HG02642 (cell line): ENCODE measurements around the gene PMPCB.
"Not testable (repeated sequence)": the region's sequence is repeated elsewhere in the genome, so short reads cannot be mapped to it uniquely, and the experiment has no call there.

Experiments used
- ATAC-seq: cut with Tn5 transposase; IDR thresholded peaks from one replicate; pipeline ENCODE4 v1.9.1; 2021; ENCODE audit warnings: mild to moderate bottlenecking; ENCODE audit not compliant: unreplicated experiment, poor library complexity

Gene PMPCB

GRCh38 chr7:103296901-103297836 is at the start of gene PMPCB:
Gene PMPCB (plus strand): TSS chr7:103297435. CDS start chr7:103297460, 25 bp downstream.
- peak; percentile 96 for ATAC-seq

- not testable (repeated sequence) for ATAC-seq
Observed at GRCh38 chr7:103253699-103254506, 43.3 kb upstream of the PMPCB start.

DNA sequence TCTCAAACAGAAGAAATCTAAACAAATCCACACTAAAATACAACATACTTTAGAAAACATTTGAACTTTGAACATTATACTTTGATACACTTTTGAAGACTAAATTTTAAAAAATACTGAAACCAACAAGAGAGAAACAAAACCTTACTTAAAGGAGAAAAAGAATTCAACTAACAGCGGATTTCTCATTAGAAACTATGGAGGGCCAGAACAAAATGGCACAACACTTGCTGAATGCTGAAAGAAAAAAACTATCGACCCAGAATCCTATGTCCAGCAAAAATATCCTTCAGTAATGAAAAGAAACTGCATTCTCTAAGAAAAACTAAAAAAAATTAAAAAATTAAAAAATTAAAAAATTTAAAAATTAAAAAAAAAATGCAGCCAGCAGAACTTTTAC is 33.2 kb upstream of the PMPCB start:
- ATAC-seq = not testable (repeated sequence)

GRCh38 chr7:103266229-103266628 is 31.0 kb upstream of the PMPCB start:
- not testable (repeated sequence) for ATAC-seq

DNA sequence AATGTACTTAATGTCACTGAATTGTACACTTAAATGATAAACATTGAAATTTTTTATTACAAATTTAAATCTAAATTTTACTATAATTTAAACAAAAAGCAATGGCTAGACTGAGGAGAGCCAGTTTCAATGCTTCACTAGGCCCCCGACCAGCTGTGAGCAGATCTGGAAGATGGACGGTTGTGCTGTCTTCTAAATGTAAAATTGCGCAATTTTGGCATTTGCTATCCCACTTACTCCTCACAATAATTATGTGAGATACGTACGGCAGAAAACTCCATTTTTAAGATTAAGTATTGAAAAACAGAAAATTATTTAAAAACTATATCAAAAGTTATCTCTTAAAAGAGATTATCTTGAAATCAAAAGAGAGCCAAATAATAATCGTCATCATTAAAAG is 23.9 kb upstream of the PMPCB start:
- ATAC-seq = not testable (repeated sequence)

- ATAC-seq = not testable (repeated sequence)
Observed at GRCh38 chr7:103274867-103275266, 22.4 kb upstream of the PMPCB start.

GRCh38 chr7:103278195-103278594 is 19.0 kb upstream of the PMPCB start:
- not testable (repeated sequence) for ATAC-seq

DNA sequence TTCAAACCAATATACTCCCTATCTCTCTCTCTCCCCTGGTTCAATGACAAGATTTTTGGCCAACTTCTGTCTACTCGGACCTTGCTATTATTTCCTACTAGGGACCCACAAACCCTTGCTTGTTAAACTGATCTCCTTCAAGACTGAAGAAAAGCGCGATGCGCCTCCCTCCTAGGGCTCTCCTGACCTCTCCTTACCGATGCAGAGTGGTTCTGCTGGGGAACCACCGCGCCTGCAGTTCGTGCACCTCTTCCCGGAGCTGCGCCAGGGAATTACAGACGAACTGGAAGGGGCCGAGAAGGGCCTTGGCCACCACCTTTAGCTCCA is 17.6 kb upstream of the PMPCB start:
- peak; percentile 44 for ATAC-seq

GRCh38 chr7:103279963-103280802 is 17.1 kb upstream of the PMPCB start:
- ATAC-seq = peak; percentile 96

DNA sequence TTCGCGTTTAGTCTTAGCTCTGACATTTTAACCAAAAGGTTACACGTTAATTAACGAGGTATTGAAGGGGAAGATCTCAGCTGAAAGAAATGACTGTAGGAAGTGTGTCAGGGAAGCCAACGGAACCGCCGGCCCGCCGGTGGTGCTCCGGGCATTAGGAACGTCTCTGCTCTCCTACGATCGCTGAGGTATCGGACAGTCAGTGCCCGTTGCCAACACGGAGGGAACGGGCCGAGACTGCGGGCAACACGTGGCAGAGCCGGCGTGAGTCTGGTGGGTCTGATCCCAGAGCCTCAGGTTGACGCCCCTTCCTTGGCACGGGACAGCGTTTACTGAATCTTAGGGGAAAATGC is 16.5 kb upstream of the PMPCB start:
- ATAC-seq = peak; percentile 12

GRCh38 chr7:103282802-103283427 is 14.3 kb upstream of the PMPCB start:
- not testable (repeated sequence) for ATAC-seq

- no peak for ATAC-seq
Observed at GRCh38 chr7:103292122-103292521, 5.1 kb upstream of the PMPCB start.

DNA sequence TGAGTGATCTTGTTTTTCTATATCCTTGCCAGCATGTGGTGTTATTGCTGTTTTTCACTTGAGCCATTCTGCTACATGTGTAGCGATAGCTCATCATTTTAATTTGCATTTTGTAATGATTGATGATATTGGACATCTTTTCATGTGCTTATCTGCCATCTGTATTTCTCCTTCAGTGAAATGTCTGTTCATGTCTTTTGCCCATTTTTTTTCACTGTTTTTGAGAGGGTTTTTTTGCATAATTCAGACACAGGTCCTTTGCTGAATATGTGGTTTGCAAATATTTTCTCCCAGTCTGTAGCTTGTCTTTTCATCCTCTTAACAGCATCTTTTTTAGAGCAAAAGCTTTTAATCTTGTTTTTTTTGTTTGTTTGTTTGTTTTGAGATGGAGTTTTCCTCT is 3.7 kb upstream of the PMPCB start:
- no peak for ATAC-seq

- ATAC-seq = peak; percentile 17
Observed at GRCh38 chr7:103297837-103298179, 573 bp downstream of the PMPCB start.

DNA sequence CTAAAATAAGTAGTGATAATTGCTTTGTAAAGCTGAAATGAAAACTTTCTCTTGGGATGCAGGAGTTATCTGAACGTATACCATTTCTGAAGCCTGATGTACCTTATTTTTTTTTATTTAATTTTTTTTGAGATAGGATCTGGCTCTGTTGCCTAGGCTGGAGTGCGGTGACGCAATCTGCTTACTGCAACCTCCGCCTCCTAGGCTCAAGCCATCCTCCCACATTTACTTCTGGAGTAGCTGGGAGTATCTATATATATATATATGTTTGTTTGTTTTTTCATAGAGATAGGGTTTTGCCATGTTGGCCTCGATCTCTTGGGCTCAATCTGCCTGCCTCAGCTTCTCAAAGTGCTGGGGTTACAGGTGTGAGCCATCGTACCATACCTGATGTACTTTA is 2.4 kb downstream of the PMPCB start:
- no peak for ATAC-seq

DNA sequence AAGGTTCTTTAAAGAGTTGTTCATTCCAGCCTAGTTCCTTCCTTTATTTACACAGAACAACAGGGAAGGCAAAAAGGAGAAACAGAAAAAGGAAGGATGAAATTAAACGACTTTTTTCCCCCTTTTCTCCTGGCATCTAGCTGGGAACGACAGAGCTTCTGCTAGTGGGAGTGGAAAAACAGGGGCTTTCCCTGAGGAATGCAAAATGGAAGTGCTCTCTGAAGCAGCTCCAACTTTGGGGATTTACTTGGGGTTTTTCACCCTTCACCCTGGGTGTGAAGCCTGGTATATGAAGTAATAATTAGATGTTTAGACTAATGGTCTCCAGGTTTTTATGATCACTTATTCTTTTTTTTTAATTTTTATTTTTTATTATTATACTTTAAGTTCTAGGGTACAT is 4.2 kb downstream of the PMPCB start:
- no peak for ATAC-seq

- no peak for ATAC-seq
Observed at GRCh38 chr7:103307503-103308231, 10.4 kb downstream of the PMPCB start.

- no peak for ATAC-seq
Observed at GRCh38 chr7:103314852-103315251, 17.6 kb downstream of the PMPCB start.

DNA sequence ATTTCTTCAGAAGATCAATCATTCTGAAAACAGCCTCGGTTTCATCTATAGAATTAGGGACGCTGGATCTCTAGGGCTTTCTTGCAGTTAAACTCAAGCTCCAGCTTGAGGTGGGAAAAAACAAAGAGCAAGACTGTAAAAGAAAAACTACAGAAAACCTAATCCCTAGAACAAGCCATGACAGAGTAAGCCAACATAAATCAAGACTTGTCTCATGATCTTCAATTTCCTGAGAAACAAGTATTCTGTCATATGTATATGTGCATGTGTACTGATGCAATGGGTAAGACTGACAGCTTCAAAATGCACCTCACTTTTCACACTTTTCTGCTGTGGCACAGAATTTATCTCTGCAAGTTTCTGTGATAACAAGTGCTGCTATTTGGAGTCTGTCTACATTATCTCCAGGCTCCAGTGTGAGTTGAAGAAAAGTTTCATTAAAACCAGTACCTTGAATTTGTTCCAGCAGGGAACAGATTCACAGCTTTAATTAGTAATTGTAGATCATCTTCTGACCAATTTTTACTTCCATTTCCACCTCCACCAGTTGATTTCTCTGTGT is 19.2 kb downstream of the PMPCB start:
- no peak for ATAC-seq
